Keratinocyte (primary cell): ENCODE measurements around the gene LRRFIP2. TPM values are rescaled to one million over a fixed set of nuclear protein-coding genes. Genes with fewer than 3 reads are reported as not detected.

Source experiments
- DNase-seq: peaks from one replicate; pipeline ENCODE4 v3.0.0-alpha.2; 2011; ENCODE audit warnings: low read depth, missing footprints, low spot score
- FAIRE-seq: peaks from 2 replicates; lab custom pipeline; 2011; peaks lifted over from hg19 to GRCh38; lab: Jason Lieb, UNC
- H2AFZ ChIP-seq: 2 replicates; pipeline ENCODE4 v1.6.0; 2012; ENCODE audit warnings: low read length, control low read depth, inconsistent platforms; ENCODE audit not compliant: control insufficient read depth
- H3K27ac ChIP-seq: 2 replicates; pipeline ENCODE4 v1.5.1; 2011; ENCODE audit warnings: low read length; ENCODE audit not compliant: control insufficient read depth, insufficient read depth
- H3K27me3 ChIP-seq: 3 replicates; pipeline ENCODE4 v1.6.0; 2011; ENCODE audit warnings: low read length; ENCODE audit not compliant: control insufficient read depth, insufficient read depth; ENCODE audit errors: extremely low read depth
- H3K36me3 ChIP-seq, 2 experiments: 2 replicates in 1 of 2; 3 replicates in 1 of 2; pipeline ENCODE4 v1.5.1; 2011; ENCODE audit warnings: low read length in 2 of 2, mild to moderate bottlenecking in 1 of 2; ENCODE audit not compliant: control insufficient read depth in 2 of 2, insufficient read depth in 2 of 2; ENCODE audit errors: extremely low read depth in 1 of 2
- H3K4me1 ChIP-seq: 3 replicates; pipeline ENCODE4 v1.5.1; 2011; ENCODE audit warnings: low read length; ENCODE audit not compliant: control insufficient read depth, insufficient read depth; ENCODE audit errors: extremely low read depth
- H3K4me2 ChIP-seq: 3 replicates; pipeline ENCODE4 v1.6.0; 2011; ENCODE audit warnings: low read depth, low read length; ENCODE audit not compliant: control insufficient read depth, insufficient read depth; ENCODE audit errors: extremely low read depth
- H3K4me3 ChIP-seq, 3 experiments: fragments of 200-600 bp in 1 of 3; sonication (generic) in 1 of 3; 2 replicates in 2 of 3; 3 replicates in 1 of 3; pipeline ENCODE4 v1.5.1; 2011 to 2016; ENCODE audit warnings: low read length in 3 of 3, mild to moderate bottlenecking in 3 of 3, control low read depth in 2 of 3, inconsistent platforms in 1 of 3, low read depth in 1 of 3, mixed read lengths in 1 of 3, mixed run types in 1 of 3, moderate library complexity in 1 of 3; ENCODE audit not compliant: control insufficient read depth in 2 of 3, insufficient read depth in 2 of 3; ENCODE audit errors: extremely low read depth in 1 of 3
- H3K79me2 ChIP-seq: 2 replicates; pipeline ENCODE4 v1.6.0; 2012; ENCODE audit warnings: low read length; ENCODE audit not compliant: control insufficient read depth, insufficient read depth
- H3K9ac ChIP-seq: 3 replicates; pipeline ENCODE4 v1.6.0; 2011; ENCODE audit warnings: low read length; ENCODE audit not compliant: control insufficient read depth, insufficient read depth; ENCODE audit errors: extremely low read depth
- H3K9me1 ChIP-seq: 3 replicates; pipeline ENCODE4 v1.6.0; 2011; ENCODE audit warnings: low read length; ENCODE audit not compliant: control insufficient read depth, insufficient read depth; ENCODE audit errors: extremely low read depth
- H3K9me3 ChIP-seq: 2 replicates; pipeline ENCODE4 v1.5.1; 2012; ENCODE audit warnings: low read depth, low read length; ENCODE audit not compliant: control insufficient read depth
- H4K20me1 ChIP-seq: 3 replicates; pipeline ENCODE4 v1.6.0; 2011; ENCODE audit warnings: low read length; ENCODE audit not compliant: control insufficient read depth, insufficient read depth; ENCODE audit errors: extremely low read depth
- EZH2 ChIP-seq: IDR thresholded peaks from one replicate; pipeline ENCODE4 v1.6.1; 2012; ENCODE audit warnings: inconsistent platforms, mild to moderate bottlenecking, low read length, moderate library complexity
- dilution Hi-C: fragments of 300-500 bp; cut with MboI; formaldehyde crosslinking; loops from one replicate; pipeline ENCODE4 v1.7.0; 2020; ENCODE audit warnings: low sequenced_read_pairs; ENCODE audit not compliant: extremely low pct_ligation_motif_present
- polyA plus RNA-seq, 5 experiments: library from polyadenylated mRNA; depleted of rRNA in 3 of 5; stranded (reverse) in 3 of 5; stranded (forward) in 1 of 5; unstranded in 1 of 5; fragments of >200 nt; gene quantifications; 1 replicate in 1 of 5; 2 replicates in 3 of 5; 3 replicates in 1 of 5; pipeline versions ENCODE4 v1.2.1 to v1.2.3, GENCODE V29; 2011 to 2012; ENCODE audit warnings: missing spikeins in 2 of 5, low read depth in 1 of 5, low replicate concordance in 1 of 5
- TF ChIP-seq, protein P1 (sequence below), 3 experiments: IDR thresholded peaks in 1 of 3; conservative IDR thresholded peaks in 1 of 3; optimal IDR thresholded peaks in 1 of 3; 2 replicates in 2 of 3; 3 replicates in 1 of 3; pipeline versions ENCODE3 to v1.5.1; 2011; ENCODE audit warnings: low read length in 3 of 3, mild to moderate bottlenecking in 3 of 3, moderate library complexity in 2 of 3, control low read depth in 1 of 3, inconsistent platforms in 1 of 3; ENCODE audit not compliant: insufficient read depth in 2 of 3; ENCODE audit errors: extremely low read depth in 1 of 3

LRRFIP2 gene
- polyA plus RNA-seq, 1 donor (not counting 4 experiments of a cell fraction or from before 2014, with no cell fraction given), result 70.3 TPM

DNA sequence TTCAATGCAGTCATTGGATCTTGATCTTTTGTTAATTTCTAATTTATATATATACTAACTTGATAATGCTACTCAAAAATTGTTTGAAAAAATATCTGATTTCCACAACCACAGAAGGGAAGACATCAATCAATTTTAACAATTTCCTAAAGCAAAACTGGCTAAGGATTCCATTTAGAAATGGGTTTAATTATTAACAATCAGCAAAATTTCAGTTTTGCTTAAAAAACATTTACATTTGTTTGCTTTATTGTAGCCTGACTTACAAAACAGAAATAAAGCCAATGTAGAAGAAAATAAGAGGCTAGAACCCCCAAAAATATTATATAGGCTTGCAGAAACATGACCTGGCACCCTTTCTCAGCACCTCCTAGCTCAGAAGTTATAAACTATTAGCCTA is 74.9 kb downstream of the LRRFIP2 start:
- Histone ChIP-seq H2AFZ (no peak overlapping the region), H3K9me1 (no peaks in the 10 kb centered on the region), H3K4me2 (no peak overlapping the region), H3K9ac (no peak overlapping the region), H3K36me3 (peaks cover 3 to 7% of the 10 kb centered on the region in 2 experiments), H3K27me3 (no peaks in the 10 kb centered on the region), H3K79me2 (peaks cover 9% of the 10 kb centered on the region), H3K4me1 (peaks cover 3% of the 10 kb centered on the region), H3K9me3 (no peaks in the 10 kb centered on the region), H3K27ac (no peak overlapping the region), H4K20me1 (no peaks in the 10 kb centered on the region), H3K4me3 (no peak overlapping the region)
- FAIRE-seq (no peak), DNase-seq (no peak)
- dilution Hi-C loops, result no loop called here
- TF ChIP-seq, protein P1, sequence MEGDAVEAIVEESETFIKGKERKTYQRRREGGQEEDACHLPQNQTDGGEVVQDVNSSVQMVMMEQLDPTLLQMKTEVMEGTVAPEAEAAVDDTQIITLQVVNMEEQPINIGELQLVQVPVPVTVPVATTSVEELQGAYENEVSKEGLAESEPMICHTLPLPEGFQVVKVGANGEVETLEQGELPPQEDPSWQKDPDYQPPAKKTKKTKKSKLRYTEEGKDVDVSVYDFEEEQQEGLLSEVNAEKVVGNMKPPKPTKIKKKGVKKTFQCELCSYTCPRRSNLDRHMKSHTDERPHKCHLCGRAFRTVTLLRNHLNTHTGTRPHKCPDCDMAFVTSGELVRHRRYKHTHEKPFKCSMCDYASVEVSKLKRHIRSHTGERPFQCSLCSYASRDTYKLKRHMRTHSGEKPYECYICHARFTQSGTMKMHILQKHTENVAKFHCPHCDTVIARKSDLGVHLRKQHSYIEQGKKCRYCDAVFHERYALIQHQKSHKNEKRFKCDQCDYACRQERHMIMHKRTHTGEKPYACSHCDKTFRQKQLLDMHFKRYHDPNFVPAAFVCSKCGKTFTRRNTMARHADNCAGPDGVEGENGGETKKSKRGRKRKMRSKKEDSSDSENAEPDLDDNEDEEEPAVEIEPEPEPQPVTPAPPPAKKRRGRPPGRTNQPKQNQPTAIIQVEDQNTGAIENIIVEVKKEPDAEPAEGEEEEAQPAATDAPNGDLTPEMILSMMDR (optimal IDR thresholded peaks at IDR 0.05 in 1 of 3, IDR thresholded peaks at IDR 0.05 in 1 of 3, conservative IDR thresholded peaks at IDR 0.05 in 1 of 3; ENCODE audit: extremely low read depth in 1 of 3, insufficient read depth in 2 of 3, low read length in 3 of 3), result no peak
- TF ChIP-seq EZH2, result no peak

GRCh38 chr3:37098884-37099283 is 75.5 kb downstream of the LRRFIP2 start:
- H4K20me1 ChIP-seq, result no peaks in the 10 kb centered on the region
- H3K9ac ChIP-seq, result no peak overlapping the region
- no peak overlapping the region for H3K4me3 ChIP-seq
- H3K9me3 ChIP-seq, result no peaks in the 10 kb centered on the region
- peaks cover 4 to 7% of the 10 kb centered on the region in 2 experiments for H3K36me3 ChIP-seq
- H3K27me3 ChIP-seq, result no peaks in the 10 kb centered on the region
- dilution Hi-C loops, result no loop called here
- TF ChIP-seq EZH2, result no peak
- TF ChIP-seq, protein P1 (optimal IDR thresholded peaks at IDR 0.05 in 1 of 3, IDR thresholded peaks at IDR 0.05 in 1 of 3, conservative IDR thresholded peaks at IDR 0.05 in 1 of 3; ENCODE audit: extremely low read depth in 1 of 3, insufficient read depth in 2 of 3, low read length in 3 of 3), result no peak
- H2AFZ ChIP-seq, result no peak overlapping the region
- H3K79me2 ChIP-seq, result peaks cover 9% of the 10 kb centered on the region
- H3K9me1 ChIP-seq, result no peaks in the 10 kb centered on the region
- peaks cover 3% of the 10 kb centered on the region for H3K4me1 ChIP-seq
- H3K4me2 ChIP-seq, result no peak overlapping the region
- FAIRE-seq (no peak), DNase-seq (no peak)
- H3K27ac ChIP-seq, result no peak overlapping the region
